Activated CD8-positive, alpha-beta T cell treated with anti-CD3 and anti-CD28 coated beads for 36 hours (primary cell): ENCODE results near the gene NLGN1. TPM values are rescaled to one million over a fixed set of nuclear protein-coding genes. Genes with fewer than 3 reads are reported as not detected.

Experiments used
- ATAC-seq: fragments of 200-7000 bp; cut with Tn5 transposase; one replicate; pipeline ENCODE4 v1.10.0; 2021; ENCODE audit warnings: mild to moderate bottlenecking, moderate library complexity
- CTCF ChIA-PET: fragments of 350-600 bp; sonication (Branson Sonifier 250); formaldehyde crosslinking; loops from one replicate; lab custom pipeline; 2021; ENCODE audit warnings: antibody characterized with exemption; lab: Charles Lee
- POLR2A ChIA-PET: fragments of 350-600 bp; sonication (Branson Sonifier 250); formaldehyde crosslinking; loops from one replicate; lab custom pipeline; 2021; ENCODE audit warnings: antibody characterized with exemption; lab: Charles Lee
- DNase-seq: peaks from one replicate; pipeline ENCODE4 v3.0.0-alpha.2; 2020
- H3K27ac Mint-ChIP-seq: one replicate; pipeline ENCODE4 v1.8.0; 2021; ENCODE audit warnings: mild to moderate bottlenecking, mixed read lengths
- H3K27me3 Mint-ChIP-seq: one replicate; pipeline ENCODE4 v1.8.0; 2021; ENCODE audit warnings: mixed read lengths
- H3K36me3 Mint-ChIP-seq: one replicate; pipeline ENCODE4 v1.8.0; 2021; ENCODE audit warnings: low read depth, mixed read lengths
- H3K4me1 Mint-ChIP-seq: one replicate; pipeline ENCODE4 v1.8.0; 2021; ENCODE audit warnings: low read depth, mixed read lengths
- H3K4me3 Mint-ChIP-seq: one replicate; pipeline ENCODE4 v1.8.0; 2021; ENCODE audit warnings: mild to moderate bottlenecking, moderate library complexity, mixed read lengths
- H3K9me3 Mint-ChIP-seq: one replicate; pipeline ENCODE4 v1.8.0; 2021; ENCODE audit warnings: mixed read lengths
- CTCF ChIP-seq: fragments of 200-600 bp; IDR thresholded peaks from one replicate; pipeline ENCODE4 v1.8.0; 2022; ENCODE audit warnings: antibody characterized with exemption, mild to moderate bottlenecking
- intact Hi-C: fragments of 100-400 bp; cut with micrococcal nuclease; formaldehyde crosslinking; loops from one replicate; pipeline ENCODE4 v1.10.0; 2022
- total RNA-seq, 2 experiments: library from RNA; stranded (reverse); gene quantifications; one replicate each; pipeline ENCODE4 v1.2.3, GENCODE V29; 2021

Gene NLGN1
- total RNA-seq, 2 experiments from 2014 or later = not detected

- Mint-ChIP-seq H3K9me3 (no peaks in the 10 kb centered on the region), H3K36me3 (no peaks in the 10 kb centered on the region), H3K27me3 (no peaks in the 10 kb centered on the region), H3K4me3 (no peak overlapping the region), H3K4me1 (no peaks in the 10 kb centered on the region), H3K27ac (no peak overlapping the region)
- TF ChIP-seq CTCF = no peak
- intact Hi-C loops = no loop called here
- ChIA-PET CTCF (no interaction called here), POLR2A (no interaction called here)
- DNase-seq (no peak), ATAC-seq (no peak)
Observed at GRCh38 chr3:173463250-173463649, 65.7 kb downstream of the NLGN1 start.

DNA sequence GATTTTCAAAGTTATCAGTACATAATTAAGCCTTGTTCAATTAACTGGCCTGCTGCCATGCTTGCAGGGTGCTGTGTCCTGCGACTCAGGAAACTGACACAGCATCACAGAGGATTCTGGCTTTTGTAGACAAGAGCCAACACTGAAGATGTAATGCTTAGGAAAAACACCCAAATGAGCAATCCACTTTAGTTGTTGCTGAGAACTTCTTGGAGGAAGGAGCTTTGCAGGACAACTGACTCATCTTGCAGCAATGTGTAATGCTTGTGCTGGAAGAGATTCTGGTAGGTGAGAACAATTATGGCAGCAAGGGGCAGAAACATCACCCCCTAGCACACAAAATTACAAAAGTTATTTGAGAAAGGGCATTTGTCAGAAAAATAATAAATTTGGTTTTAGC lies 67.6 kb downstream of the NLGN1 start:
- H3K4me1 Mint-ChIP-seq = no peaks in the 10 kb centered on the region
- intact Hi-C loops = no loop called here
- no peaks in the 10 kb centered on the region for H3K9me3 Mint-ChIP-seq
- no peak overlapping the region for H3K4me3 Mint-ChIP-seq
- no peaks in the 10 kb centered on the region for H3K36me3 Mint-ChIP-seq
- H3K27ac Mint-ChIP-seq = no peak overlapping the region
- CTCF ChIA-PET = no interaction called here
- TF ChIP-seq CTCF = no peak
- no peaks in the 10 kb centered on the region for H3K27me3 Mint-ChIP-seq
- ATAC-seq (no peak), DNase-seq (no peak)
- POLR2A ChIA-PET = no interaction called here

- CTCF ChIA-PET = no interaction called here
- H3K9me3 Mint-ChIP-seq = no peaks in the 10 kb centered on the region
Observed at GRCh38 chr3:173465898-173466678, 68.5 kb downstream of the NLGN1 start.

DNA sequence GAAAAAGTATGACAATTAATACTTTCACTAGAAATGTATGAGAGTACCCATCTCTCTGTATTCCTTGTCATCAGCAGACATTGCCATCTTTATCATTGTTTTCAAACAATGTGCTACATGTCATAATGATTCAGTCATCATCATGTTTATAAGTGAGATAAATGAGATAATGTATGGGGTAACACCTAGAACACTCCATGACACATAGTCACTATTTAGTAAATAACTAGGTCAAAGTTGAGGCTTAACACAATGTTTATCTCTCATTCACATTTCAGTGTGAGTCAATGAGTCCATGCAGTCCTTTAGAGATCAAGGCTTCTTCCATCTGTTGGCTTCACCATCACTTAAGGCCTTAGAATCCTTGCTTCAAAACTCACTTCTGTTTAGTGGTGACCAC lies 70.0 kb downstream of the NLGN1 start:
- no peak for ATAC-seq
- H3K4me3 Mint-ChIP-seq = no peak overlapping the region
- no peak overlapping the region for H3K27ac Mint-ChIP-seq
- intact Hi-C loops = no loop called here
- no peaks in the 10 kb centered on the region for H3K9me3 Mint-ChIP-seq
- H3K27me3 Mint-ChIP-seq = no peaks in the 10 kb centered on the region
- CTCF ChIA-PET = no interaction called here
- no peaks in the 10 kb centered on the region for H3K4me1 Mint-ChIP-seq
- no peak for TF ChIP-seq CTCF
- no peak for DNase-seq
- no peaks in the 10 kb centered on the region for H3K36me3 Mint-ChIP-seq
- POLR2A ChIA-PET = no interaction called here

More at GRCh38 chr3:173465898-173466678, 68.5 kb downstream of the NLGN1 start:
- intact Hi-C loops = no loop called here
- ATAC-seq = no peak
- no peak overlapping the region for H3K27ac Mint-ChIP-seq
- no peak overlapping the region for H3K4me3 Mint-ChIP-seq
- H3K36me3 Mint-ChIP-seq = no peaks in the 10 kb centered on the region
- DNase-seq = no peak
- no peak for TF ChIP-seq CTCF
- H3K27me3 Mint-ChIP-seq = no peaks in the 10 kb centered on the region
- POLR2A ChIA-PET = no interaction called here
- no peaks in the 10 kb centered on the region for H3K4me1 Mint-ChIP-seq

GRCh38 chr3:173473237-173473636 lies 75.7 kb downstream of the NLGN1 start:
- H3K4me1 Mint-ChIP-seq = no peaks in the 10 kb centered on the region
- CTCF ChIA-PET = no interaction called here
- TF ChIP-seq CTCF = no peak
- no peak overlapping the region for H3K4me3 Mint-ChIP-seq
- no peak overlapping the region for H3K27ac Mint-ChIP-seq
- DNase-seq = no peak
- intact Hi-C loops = no loop called here
- H3K36me3 Mint-ChIP-seq = no peaks in the 10 kb centered on the region
- POLR2A ChIA-PET = no interaction called here
- no peaks in the 10 kb centered on the region for H3K27me3 Mint-ChIP-seq
- ATAC-seq = no peak
- H3K9me3 Mint-ChIP-seq = peaks cover 6% of the 10 kb centered on the region
